HG03571 (cell line): ENCODE data around the gene CRYBG1.
"Not testable (repeated sequence)": the region's sequence is repeated elsewhere in the genome, so short reads cannot be mapped to it uniquely, and the experiment has no call there.

ENCODE experiments used
- ATAC-seq: cut with Tn5 transposase; IDR thresholded peaks from one replicate; pipeline ENCODE4 v1.9.1; 2021; ENCODE audit not compliant: unreplicated experiment

Gene CRYBG1

DNA sequence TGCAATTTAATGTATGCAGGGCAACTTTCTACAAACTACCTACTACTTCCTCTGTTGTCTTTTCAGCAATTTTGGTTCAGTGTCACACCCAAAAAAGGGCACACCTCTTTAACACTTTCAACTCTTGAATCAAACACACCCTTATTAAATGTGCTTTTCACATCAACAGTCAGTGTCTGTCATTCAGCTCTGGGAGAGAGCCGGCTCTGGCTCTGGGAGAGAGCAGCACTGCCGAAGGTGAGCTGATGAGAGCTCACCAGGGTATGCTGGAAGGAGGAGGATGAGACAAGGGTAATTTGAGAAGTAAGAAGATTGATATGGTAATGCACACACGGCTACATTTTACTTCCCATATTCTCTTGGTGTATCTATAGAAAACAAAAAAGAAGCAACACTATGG, 134.5 kb downstream of the CRYBG1 start:
- ATAC-seq: no peak

DNA sequence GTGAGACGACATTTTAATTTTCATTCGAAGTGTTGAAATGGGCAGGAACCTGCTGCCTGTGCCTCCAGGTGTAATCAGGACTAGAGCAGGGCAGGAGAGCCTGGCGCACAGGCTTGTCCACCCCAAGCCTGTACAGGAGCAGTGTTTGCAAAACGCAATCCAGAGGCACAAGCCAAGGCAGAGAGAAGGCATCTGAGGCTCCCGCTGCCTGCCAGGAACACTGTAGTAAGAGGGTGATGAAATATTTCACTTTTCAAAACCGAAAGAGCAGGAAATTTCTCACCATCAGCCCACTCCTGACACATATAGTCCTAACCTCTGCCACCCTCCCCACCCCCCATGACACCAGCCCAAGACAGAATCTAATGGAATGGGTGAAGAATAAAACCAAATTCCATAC, 136.3 kb downstream of the CRYBG1 start:
- no peak for ATAC-seq

- ATAC-seq: no peak
These were observed 141.4 kb downstream of the CRYBG1 start for GRCh38 chr6:106501960-106502371.

DNA sequence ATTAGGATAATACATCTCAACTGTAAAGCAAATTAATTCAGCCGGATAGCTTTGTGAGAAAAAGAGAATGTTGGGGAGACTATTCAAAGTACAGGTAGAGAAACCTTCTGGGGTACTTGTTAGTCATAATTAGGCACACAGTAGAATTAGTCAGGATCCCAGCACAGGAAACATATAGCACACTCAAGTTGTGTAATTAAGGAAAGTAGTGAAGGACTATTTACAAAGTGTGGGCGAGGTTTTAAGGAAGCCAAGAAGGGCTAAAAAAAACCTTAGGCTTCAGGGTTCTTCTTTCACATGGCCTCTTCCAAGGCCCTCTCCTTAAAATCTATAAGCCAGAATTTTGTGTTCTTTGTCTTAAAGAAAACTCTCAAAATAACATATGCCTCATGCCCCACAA, 142.0 kb downstream of the CRYBG1 start:
- ATAC-seq: no peak

DNA sequence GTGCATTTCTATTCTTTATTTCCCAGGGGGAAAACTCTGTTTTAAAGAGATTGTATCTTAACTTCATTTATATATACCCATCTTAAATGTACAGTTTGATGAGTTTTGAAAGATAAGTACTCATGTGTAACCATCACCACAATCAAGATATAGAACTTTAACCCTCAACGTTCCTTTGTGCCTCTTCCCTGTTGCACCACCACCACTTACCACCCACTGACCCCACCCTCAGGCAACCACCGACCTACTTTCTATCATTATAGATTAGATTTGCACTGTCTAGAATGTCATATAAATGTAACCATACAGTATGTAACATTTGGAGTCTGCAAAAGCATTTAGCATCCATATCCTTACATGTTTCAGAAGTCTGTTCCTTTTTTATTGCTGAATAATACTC, 147.8 kb downstream of the CRYBG1 start:
- ATAC-seq: no peak

DNA sequence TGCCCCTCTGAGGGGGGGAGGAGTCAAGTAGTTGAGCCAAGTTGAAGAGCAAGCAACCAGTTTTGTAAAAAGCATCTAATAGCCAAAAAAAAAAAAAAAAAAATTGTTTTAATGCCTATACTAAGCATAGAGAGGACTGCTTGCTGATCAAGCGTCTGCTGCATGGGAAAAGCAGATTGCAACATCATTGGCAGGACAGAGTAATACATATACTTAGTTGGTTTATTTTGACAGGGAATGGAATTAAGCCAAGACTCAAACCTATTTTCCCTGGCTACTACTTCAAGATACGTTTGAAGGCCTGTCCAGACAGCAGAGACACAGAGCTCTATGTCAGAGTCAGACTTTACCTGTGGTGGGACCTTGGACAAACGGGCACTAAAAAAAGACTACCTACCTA, 148.3 kb downstream of the CRYBG1 start:
- ATAC-seq: no peak

- no peak for ATAC-seq
These were observed 149.0 kb downstream of the CRYBG1 start for GRCh38 chr6:106509420-106510089.

DNA sequence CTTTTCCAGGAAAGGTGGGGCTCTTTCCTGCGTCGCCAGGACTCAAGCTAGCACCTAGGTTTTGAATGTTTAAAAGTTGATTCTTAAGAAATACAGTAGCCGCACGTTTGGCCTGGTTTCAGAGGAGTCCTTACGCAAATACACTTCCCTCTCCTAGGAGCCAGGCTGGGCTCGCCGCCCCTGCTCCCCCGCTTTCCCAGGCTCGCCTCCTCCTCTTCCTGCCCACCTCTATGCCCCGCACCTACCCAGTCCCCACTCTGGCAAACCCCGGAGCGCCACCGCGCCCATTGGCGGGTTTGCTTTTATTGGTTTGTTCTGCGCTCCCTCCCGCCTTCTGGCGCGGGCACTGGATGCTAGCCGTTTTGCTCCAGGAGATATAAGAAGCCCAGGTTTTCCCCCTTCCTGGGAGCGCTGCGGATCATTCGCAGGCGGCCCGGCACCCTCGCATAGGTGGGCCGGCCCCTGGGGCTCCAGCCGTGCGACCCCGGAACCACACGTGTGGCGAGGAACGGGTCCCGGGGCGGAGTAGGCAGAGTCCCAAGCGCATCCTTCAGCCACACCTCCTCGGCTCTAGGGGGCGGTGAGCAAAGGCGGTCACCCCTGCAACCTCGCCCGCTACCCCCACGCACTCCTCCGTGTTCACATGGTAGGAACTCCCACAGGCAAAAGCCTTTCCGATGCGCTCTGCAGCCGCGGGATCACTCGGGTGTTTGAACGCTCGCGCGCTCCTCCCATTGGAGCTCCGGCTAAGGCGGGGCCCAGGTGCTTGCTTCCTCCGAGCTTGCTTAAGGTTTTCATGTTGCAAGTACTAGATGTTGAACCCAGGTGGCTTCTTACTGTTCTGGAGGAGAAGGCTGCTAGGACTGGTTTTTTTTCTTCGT, 149.8 kb downstream of the CRYBG1 start:
- peak; percentile 35 for ATAC-seq

- ATAC-seq: no peak
These were observed 151.0 kb downstream of the CRYBG1 start for GRCh38 chr6:106511288-106512047.

DNA sequence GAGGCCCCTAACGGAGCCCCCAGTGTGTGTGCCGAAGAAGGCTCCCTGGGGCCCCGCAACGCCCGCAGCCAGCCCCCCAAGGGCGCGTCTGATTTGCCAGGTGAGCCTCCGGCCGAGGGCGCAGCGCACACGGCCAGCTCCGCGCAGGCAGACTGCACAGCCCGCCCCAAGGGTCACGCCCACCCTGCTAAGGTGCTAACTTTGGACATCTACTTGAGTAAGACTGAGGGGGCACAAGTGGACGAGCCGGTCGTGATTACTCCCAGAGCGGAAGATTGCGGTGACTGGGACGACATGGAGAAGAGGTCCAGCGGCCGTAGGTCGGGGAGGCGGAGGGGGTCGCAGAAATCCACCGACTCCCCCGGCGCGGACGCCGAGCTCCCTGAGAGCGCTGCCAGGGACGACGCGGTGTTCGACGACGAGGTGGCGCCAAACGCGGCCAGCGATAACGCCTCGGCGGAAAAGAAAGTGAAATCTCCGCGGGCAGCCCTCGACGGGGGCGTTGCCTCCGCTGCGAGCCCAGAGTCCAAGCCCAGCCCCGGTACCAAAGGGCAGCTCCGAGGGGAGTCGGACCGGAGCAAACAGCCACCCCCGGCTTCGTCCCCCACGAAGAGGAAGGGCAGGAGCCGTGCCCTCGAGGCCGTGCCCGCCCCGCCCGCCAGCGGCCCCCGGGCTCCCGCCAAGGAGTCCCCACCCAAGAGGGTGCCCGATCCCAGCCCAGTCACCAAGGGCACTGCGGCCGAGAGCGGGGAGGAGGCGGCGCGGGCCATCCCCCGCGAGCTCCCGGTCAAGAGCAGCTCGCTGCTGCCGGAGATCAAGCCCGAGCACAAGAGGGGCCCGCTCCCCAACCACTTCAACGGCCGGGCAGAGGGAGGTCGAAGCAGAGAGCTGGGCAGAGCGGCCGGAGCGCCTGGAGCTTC, 151.8 kb downstream of the CRYBG1 start:
- ATAC-seq: peak; percentile 53

DNA sequence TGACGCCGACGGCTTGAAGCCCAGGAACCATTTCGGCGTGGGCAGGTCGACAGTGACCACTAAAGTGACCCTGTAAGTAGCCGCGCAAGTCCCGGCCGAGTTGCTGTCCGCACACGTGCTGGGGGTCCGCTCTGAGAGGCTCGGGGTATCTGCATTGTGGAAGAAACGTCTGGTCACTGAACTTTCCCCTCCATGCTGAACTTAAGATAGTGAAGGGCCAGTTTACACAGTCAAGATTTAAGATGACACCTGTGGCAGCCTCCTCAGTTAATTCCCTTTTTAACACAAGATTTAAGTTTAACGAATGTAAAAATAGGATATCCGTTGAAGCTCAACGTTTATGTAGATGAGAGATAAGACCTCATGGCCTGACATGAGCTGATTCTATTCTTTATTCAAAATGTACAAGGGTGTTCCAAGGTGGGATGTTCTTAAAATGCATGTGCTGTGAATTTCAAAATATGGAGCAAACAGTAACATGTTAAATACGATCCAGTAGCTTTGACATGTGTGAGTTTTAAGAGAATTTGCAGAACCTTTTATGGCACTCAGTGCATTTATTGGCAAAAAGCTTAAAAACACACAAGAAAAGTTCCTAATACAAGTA, 152.6 kb downstream of the CRYBG1 start:
- ATAC-seq: peak; percentile 1

GRCh38 chr6:106513808-106514582, 153.5 kb downstream of the CRYBG1 start:
- no peak for ATAC-seq

GRCh38 chr6:106514583-106514885, 154.0 kb downstream of the CRYBG1 start:
- no peak for ATAC-seq

DNA sequence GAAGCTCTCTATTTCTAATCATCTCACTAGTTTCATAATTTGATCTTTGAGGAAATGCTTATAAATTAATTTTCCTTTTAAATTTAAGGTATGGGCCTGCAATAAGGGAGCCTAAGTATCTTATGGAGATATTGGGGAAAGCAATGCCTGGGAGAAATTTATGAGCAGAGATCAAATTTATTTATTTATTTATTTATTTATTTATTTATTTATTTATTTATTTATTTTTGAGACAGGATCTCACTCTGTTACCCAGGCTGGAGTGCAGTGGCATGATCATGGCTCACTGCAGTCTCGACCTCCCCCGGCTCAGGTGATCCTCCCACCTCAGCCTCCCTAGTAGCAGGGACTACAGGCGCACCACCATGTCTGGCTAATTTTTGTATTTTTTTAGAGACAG, 155.1 kb downstream of the CRYBG1 start:
- ATAC-seq: not testable (repeated sequence)

DNA sequence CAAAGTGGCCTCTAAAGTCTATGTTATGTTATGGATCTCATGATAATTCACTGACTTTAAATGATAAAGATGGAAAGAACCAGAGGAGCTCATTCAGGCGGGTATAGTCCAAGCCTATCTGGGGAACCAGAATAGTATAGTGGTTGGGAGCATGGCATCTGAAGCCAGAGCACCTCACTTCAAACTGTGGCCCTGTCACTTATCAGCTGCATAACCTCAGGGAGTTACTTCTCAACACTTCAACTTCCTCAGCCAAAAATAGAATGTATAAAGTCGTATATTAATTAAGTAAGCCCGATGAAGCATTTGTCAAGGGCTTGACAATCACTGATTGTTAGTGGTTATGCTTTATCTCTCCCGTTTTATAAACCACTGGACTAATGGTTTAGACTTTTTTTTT, 156.1 kb downstream of the CRYBG1 start:
- ATAC-seq: no peak

DNA sequence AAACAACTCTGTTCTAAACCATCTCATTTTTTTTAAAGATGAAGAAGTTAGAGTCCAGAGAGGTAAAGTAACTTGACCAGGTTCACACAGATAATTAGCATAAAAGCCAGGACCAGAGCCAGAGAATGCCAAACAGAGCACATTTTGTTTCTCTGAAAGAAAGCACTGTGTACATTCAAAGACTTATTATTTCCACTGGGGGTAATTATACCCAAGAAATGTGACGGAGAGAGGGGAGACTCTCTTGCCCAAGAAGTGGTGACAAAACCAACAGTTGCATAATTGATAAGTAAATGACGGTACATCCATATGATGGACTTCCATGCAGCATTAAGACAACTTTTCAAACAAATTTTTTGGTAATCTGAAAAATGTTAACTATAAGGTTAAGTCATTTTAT, 157.2 kb downstream of the CRYBG1 start:
- ATAC-seq: no peak

DNA sequence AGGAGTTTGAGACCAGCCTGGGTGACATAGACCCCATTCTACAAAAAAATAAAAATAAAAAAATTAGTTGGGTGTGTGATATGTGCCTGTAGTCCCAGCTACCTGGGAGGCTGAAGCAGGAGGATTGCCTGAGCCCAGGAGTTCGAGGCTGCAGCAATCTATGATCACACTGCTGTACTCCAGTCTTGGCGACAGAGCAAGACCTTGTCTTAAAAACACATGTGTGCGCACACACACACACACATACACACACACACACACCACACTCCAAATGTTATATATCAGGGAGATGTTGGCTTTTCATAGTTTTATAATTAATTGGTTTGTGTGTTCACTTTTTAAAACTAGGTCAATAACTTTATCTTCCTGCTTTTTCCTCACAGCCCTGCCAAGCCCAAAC, 158.2 kb downstream of the CRYBG1 start:
- ATAC-seq: no peak

- ATAC-seq: peak; percentile 45
These were observed 159.2 kb downstream of the CRYBG1 start for GRCh38 chr6:106519460-106520394.
